Stimulated activated CD4-positive, alpha-beta T cell treated with anti-CD3 and anti-CD28 coated beads, Interleukin-15, amount 100 ng/mL, for 1 hour (primary cell): ENCODE data around the gene PYY.
"Not testable (repeated sequence)": the region's sequence is repeated elsewhere in the genome, so short reads cannot be mapped to it uniquely, and the experiment has no call there.

Source experiments
- DNase-seq, 2 donors: peaks; one replicate each; pipeline ENCODE4 v3.0.0-alpha.2; 2020; ENCODE audit warnings: low read depth in 1 of 2, low spot score in 1 of 2

PYY gene

DNA sequence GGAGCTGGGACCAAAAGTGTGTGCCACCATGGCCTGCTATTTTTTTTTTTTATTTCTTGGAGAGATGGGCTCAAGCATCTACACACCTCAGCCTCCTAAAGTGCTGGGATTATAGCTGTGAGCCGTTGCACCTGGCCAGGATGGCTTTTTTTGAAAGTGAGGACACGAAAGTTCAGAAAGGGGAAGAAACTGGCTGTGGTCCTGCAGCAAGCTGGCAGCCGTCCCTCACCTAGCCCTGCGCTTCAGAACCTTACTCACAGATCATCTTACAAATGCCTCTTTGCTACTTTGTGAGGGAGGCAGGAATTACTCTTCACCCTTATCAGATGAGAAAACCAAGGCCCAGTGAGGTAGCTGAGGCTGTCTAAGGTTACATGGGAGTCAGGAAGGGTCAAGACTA, 7.0 kb downstream of the PYY start:
- DNase-seq, result no peak

DNA sequence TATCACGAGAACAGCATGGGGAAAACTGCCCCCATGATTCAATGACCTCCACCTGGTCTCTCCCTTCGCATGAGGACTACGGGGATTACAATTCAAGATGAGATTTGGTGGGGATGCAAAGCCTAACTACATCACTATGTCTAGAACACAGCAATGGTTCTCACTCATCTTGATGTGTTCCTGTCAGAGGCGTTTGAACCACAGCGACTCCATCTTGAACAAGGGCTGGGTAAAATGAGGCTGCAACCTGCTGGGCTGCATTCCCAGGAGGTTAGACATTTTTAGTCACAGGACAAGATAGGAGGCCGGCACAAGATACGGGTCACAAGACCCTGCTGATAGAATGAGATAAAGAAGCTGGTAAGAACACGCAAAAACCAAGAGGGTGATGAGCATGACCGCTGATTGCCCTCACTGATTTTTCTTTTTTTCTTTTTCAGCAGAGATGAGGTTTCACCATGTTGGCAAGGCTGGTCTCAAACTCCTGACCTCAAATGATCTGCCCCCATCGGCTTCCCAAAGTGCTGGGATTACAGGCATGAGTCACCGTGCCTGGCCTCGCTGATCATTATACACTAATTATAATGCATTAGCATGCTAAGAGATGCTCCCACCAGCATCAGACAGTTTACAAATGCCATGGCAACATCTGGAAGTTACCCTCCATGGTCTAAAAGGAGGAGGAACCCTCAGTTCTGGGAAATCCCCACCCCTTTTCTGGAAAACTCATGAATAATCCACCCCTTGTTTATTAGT, 8.5 kb downstream of the PYY start:
- DNase-seq, result no peak

DNA sequence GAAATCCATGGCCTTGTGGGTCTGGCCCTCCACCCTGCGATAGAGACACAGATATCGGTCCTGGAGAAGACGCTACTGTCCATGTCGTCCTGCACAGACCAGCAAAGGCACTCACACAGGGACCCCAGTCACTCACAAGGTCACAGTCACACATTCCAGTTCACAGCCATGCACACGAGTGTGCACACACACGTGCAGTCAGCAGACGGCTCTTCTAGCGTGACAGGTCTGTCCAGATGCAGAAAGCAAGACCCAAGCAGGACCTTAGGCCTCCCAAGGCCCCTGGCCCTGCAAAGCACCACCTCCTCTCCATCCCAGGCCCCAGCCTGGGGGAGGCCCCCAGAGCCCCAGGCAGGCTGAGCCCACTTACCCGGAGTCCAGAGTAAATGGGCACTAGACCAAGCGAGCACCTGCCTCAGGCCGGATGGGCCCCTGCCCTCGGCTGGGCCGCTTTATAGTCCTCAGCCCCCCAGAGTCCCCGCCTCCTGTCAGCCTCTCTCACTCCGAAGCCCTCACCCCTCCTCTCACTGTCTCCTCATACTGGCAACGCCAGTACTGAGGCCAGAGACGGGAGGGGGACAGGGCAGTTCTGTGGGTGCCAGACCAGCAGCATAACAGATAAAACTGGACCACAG, 11.6 kb downstream of the PYY start, which contains the start of gene PPY:
Gene PPY, minus strand, starts transcription at position 426 of the 635 bp plus-strand sequence. CDS start 822 bp downstream, outside the sequence.
- DNase-seq, result no peak

DNA sequence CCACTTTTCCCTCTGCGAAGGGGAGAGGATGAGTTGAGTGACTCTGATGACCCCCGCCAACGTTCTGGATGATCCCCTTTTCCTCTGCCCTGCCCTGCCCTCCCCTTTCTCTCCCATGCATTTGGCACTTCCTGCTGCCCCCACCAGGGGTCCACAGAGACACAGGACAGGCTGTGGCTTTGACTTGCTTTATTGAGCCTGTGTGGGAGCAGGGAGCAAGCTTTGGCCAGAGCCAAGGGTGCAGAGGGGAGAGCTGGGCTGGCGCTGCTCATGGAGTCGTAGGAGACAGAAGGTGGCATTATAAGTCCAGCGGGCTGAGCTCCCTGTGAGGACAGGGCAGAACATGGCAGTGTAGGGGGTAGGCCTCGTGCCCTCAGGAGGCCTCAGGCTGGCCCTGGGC, 13.1 kb downstream of the PYY start:
- no peak for DNase-seq

DNA sequence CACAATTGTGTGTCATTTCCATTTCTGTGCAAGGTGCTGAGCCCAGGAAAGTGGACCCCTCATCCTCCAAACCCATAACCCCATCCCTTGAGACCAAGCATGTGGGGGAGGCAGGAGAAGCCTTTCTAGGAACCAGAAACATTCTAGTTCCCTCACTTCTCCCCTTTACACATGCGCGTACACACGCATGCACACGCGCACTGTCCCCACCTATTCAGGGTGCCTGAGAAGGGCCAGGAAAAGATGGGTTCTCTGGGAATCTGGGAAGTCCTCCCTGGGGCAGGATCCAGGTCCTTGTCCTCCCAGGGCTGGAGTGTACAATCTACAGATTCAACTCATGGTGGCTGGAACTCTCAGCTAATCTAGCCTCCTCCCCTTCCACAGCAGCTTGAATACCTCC, 13.9 kb downstream of the PYY start:
- DNase-seq, result no peak

DNA sequence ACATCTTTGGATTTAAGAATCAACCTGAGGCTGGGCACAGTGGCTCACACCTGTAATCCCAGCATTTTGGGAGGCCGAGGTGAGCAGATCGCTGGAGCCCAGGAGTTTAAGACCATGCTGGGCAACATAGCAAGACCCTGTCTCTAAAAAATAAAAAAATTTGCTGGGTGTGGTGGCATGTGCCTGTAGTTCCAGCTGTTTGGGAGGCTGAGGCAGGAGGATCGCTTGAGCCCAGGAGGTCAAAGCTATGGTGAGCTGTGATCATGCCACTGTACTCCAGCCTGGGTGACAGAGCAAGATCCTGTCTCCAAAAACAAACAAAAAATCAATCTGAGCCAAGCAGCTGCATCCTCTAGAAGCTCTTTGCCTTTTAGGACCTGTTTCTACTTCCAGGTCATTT, 14.3 kb downstream of the PYY start:
- not testable (repeated sequence) for DNase-seq

DNA sequence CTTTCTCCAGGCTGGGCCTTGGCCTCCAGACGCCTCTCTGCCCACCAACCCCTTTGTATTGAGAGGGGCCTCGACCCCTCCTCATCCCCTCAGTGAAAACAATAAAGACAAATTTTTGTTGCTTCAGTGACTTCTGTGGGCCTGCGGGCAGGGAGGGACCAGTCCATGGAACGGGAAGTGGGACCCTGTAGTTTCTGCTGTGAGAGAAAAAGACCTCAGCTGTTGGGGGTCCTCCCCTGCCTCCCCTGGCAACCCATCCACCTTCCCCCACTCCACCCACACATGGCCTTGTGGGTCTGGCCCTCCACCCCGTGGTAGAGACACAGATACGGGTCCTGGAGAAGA, 14.9 kb downstream of the PYY start:
- DNase-seq, result no peak

DNA sequence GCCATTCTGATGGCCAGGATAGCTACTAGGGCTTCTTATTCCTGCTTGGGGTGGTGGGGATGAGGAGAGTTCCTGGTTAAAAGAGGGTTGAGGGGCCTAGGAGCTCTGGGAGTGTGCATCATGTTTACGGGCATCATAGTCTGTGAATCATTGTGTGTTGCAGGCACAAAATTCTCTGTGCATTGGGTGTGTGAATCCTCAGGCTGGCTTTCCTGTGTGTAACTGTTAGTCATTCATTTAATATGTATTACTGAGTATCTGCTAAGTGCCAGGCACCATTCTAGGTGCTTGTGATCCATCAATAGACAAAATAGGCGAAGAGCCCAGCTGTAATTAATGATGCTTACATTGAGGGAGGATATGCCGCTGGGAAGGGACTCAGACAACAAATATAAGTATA, 17.3 kb downstream of the PYY start:
- no peak for DNase-seq

DNA sequence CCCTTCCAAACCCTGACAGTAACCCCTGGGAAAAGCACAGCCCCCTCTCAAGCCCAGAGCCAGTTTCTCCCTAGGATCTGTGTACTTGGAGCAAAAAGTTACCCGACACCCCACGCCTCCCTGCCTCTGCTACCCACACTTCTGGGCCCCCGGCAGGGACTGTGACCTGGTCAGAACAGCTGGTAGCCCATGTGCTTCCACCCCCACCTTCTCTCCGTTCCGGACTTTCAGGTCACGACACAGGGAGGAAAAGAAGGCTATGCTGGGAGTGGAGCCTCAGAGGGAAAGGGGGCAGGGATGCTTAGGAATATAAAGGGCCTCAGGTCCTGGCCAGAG, 17.8 kb downstream of the PYY start:
- no peak for DNase-seq

DNA sequence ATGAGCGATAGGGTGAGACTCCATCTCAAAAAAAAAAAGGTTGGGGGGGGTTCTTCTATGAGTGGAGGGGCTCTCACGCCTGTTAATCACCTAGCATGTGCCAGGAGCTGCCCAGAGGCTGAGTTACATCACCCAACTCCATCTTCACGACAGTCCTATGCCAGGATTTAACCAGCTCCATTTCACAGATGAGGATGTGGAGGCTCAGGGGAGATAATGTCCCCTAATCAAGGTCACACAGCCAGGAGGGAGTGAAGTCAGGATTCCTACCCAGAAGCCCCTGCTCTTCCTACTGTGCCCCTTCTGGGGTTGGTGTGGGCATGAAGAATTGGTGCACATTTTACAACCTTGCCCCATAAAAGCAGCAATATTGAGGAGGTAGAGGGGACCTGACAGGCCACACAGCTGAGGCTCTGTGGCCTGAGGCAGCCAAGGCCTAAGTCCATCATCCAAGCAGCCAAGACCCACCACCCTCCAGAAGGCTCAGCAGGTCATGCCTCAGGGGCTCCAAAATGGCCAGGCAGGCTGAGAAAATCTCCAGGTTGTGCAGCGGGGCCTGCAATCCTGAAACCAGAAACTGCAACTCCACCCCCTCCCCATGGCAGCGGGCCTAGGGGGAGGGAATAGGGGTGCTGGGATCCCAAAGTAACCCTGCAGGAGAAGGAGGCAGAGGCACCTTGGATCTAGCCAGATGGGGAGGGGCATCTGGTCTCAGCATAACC, 18.4 kb downstream of the PYY start:
- no peak for DNase-seq

DNA sequence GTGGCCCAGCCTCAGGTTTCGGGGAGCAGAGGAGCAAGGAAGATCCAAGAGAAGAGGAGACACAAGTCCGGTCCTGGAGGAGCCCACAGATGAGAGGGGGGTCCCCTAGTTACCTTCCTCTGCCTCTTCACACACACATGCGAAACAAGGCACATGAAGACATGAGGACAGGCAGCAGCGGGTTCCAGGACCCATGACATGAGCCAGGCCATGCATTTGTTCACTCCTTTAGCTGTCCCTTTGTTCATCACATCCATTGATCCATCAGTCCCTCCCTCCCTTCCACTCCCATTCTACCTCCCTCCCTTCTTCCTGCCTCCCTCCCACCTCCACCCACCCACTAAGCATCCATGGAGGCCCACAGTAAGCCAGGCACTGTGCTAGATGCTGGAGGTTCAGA, 20.8 kb downstream of the PYY start:
- DNase-seq, result no peak

DNA sequence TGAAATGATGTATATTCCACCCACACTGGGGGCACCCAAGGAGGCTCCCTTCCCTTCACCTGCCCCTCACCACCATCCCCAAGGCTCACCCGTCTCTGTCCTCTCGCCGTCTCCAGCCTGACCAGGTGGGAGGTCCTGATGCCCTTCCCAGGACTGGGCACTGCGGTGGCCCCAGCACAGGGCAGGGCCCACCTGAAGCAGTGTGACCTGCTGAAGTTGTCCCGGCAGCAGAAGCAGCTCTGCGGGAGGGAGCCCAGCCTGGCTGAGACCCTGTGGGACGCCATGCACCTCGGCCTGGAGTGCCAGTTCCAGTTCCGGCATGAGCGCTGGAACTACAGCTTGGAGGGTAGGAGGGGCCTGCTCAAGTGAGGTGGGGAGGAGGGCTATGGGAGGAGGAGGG, 21.4 kb downstream of the PYY start:
- no peak for DNase-seq

DNA sequence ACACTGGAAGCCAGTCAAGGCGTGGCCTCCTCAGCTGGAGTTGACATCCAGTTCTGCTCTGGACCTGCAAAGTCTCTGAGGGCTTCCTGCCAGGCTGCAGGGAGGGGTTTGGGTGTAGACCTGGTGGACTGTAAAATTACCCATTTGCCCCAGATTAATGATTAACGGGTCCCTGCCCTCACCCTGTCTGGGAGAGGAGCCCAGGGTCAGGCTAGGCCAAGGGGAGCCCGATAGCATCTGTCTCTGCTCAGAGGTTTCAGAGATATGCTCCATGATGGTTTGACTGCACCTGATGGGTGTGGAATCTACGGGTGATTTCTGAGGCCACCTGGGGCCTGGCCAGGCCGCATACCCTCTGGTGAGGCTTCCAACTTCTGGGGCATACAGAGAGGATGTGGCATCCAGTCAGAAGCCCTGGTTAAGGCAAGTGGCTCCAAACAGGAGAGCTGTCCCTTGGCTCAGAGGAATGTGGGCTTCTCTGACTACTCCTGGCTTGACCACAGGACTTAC, 22.6 kb downstream of the PYY start:
- no peak for DNase-seq

DNA sequence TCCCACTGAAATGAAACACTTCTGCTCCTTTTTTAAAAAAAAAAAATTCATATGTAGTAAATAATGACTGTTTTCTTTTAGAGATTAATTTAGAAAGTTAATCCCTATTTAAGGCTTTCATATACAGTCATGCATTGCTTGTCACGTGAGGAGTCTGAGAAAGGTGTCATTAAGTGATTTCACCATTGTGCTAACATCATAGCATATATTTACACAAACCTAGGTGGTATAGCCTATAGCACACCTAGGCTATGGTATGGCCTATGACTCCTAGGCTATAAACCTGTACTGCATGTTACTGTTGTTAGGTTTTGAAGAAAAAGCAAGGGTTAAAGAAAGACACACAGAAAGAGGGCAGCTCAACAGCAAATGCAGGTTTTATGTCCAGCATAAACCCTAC, 25.1 kb downstream of the PYY start:
- no peak for DNase-seq

DNA sequence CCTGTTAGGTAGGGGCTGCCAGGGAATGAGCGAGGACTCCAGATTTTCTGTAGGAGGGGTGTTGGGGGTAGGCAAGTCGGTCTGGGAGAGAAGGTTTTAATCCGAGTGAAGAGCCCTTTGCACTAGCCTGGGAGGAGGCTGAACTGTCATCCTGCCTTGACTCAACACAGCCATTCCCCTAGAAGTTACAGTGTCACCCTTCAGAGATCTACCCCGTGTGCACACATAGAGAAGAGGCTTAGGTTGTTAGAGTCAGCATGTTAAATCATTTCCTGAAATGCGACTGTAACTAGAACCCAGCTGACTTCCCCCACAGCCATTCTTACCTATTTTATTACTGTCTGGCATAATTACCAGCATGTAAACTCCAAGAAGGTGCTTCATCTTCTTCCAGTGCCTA, 25.8 kb downstream of the PYY start:
- DNase-seq, result not testable (repeated sequence)

DNA sequence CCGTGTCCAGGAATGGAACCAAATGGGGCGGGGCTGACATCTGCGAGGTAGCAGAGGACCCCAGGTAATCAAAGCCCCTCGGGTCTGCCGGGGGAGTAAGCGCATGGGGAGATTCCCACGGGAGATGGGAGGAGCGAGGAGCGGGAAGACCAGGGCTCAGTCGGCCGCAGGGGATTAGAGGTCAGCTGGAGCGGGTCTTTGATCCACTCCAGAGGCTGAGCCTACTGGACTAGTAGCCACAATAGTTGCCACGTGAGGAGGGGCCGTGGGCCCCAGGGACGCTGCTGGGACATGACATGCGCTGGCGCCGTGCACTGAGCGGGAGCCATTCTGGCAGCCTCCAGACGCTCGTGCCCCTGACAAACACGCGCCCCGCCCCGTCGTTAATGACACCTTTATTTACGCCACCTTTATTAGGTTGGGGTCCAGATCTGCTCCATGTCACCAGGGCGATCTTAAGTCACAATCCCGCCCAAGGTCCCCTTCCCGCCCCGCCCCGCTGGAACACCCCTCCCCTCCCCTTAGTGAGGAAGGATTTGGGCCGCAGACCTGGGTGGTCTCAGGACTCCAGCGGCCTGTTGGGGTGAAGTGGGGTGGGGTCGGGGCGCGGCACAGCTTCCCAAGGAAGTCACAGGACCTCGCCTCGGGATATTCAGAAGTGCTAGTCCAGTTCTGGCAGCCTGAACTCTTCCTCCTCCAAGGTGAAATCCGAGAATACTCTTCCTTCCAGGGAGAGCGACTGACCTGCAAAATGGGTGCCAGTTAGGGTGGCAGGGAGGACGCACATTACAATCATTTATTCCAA, 26.5 kb downstream of the PYY start:
- no peak for DNase-seq

DNA sequence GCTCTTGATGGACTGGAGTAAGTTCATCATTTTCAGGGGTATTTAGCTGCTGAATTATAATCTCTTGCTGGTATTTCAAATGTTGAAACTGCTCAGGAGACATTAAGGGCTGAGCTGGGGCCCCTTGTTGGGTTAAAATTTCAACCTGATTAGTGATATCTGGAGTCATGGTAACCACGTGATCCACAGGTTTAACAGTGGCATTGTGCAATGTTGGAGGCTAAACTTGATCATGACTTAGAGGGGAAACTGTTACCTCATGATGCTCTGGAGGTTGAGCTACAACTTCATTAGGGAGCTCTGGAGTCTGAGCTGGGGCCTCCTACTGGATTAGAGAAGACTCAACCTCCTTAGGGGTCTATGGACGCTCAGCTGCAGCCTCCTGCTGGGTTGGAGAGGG, 29.2 kb downstream of the PYY start:
- DNase-seq, result no peak

DNA sequence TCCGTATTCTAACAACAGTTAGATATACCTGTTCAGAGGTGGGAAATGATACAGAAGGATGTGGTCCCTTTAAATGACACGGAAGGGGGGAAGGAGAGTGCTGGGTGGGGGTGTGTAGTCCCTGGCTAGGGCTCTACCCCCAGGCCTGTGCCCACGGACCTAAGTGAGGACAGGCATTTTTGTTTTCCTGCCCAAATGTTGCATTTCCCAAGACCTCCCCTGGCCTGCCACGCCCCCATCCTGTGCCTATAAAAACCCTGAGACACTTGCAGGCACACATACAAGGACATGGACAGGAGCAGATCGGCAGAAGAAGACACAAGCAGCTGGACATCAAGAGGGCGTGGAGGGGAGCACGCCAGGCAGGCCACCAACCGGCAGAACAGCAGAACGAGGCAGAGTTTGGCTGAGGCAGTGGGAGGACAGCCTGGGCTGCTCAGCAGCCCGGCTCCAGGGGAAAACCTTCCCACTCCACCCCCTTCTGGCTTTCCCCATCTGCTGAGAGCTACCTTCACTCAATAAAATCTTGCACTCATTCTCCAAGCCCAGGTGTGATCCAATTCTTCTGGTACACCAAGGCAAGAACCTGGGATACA, 33.1 kb downstream of the PYY start:
- DNase-seq, result no peak

DNA sequence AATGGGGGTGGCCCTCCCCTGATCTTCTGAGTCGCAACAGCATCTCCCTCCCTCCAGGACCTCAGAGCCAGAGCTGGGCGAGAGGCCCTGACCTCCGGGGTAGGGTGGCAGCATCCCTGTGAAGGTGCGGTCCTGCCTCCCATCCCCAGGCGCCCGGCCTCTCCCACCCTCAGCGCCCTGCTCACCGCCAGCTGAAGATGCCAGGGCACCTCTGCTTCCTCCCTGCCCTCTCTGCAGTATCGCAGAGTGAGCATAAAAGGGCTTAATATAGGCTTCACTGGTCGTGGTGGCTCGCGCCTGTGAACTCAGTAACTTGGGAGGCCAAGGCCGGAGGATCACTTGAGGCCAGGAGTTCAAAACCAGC, 35.7 kb downstream of the PYY start:
- DNase-seq, result no peak

DNA sequence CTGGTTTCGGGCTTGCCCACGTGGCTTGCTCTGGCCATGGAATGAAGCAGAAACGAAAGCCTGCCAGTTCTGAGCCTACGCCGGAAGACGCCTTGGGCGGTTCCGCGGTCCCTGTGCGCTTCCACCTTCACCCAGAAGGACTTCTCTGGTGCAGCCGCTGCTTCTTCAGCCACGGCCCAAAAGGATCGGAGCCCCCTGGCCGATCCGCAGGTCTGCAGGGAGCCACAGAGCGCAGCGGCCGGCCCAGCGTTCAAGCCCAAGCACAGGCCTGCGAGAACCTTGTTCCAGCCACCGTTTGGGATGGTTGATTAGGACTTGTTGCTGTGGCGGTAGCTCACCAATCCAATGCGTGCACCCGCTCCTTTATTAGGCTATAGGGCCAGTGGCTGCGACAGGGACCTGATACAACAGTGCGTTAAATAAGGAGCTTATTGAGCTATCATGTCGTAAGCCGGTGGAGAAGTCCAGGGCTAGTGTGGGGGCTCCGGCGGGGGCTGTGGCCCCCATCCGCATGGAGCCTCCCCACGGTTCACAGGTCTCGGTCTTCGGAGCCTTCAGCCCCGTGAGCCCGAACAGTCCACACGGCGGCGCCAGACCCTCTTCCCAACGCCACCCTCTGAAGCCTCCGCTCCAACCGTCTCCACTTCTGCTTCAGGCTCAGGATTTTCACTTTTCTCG, 36.3 kb downstream of the PYY start:
- peak in 1 of 2 donors; percentile 34 for DNase-seq

DNA sequence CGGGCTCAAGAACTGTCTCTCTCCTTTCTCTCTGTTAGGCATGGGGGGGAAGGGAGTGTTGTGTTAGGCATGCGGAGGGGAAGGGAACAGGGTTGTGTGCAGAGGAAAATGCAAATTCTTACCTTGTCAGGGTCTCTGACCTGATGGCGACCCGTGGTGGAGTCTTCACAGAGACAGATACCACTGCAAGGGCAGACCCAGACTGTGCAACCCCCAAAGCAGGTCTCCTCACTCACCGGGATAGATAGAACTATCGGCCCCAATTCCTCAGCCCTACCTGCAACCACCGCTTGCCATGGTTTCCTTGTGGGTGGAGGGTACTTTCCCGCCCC, 36.8 kb downstream of the PYY start:
- no peak for DNase-seq
